Ascending aorta (tissue), 2 donors: ENCODE measurements around the gene STAMBPL1. TPM values are rescaled to one million over a fixed set of nuclear protein-coding genes. Genes with fewer than 3 reads are reported as not detected.

Experiments
- DNase-seq, 2 donors: peaks; one replicate each; pipeline ENCODE4 v3.0.0-alpha.2; 2019; ENCODE audit warnings: low spot score in 2 of 2
- H3K27ac ChIP-seq, 2 donors: fragments of 200-600 bp; sonication (generic); one replicate each; pipeline ENCODE4 v1.5.1; 2016 to 2017; ENCODE audit warnings: mild to moderate bottlenecking in 1 of 2
- H3K27me3 ChIP-seq: fragments of 200-600 bp; sonication (generic); one replicate; pipeline ENCODE4 v1.5.1; 2017
- H3K36me3 ChIP-seq, 2 donors: fragments of 200-600 bp; sonication (generic); one replicate each; pipeline ENCODE4 v1.5.1; 2016
- H3K4me1 ChIP-seq, 2 donors: fragments of 200-600 bp; sonication (generic); one replicate each; pipeline ENCODE4 v1.5.1; 2016 to 2017; ENCODE audit warnings: mild to moderate bottlenecking in 1 of 2
- H3K4me3 ChIP-seq, 2 donors: fragments of 200-600 bp; sonication (generic); one replicate each; pipeline ENCODE4 v1.5.1; 2016 to 2017; ENCODE audit warnings: mild to moderate bottlenecking in 1 of 2
- H3K9me3 ChIP-seq, 2 donors: fragments of 200-600 bp; sonication (generic); one replicate each; pipeline ENCODE4 v1.5.1; 2016
- intact Hi-C: fragments of 100-400 bp; cut with DNase I; formaldehyde crosslinking; loops from one replicate; pipeline ENCODE4 v1.15.1; 2023
- total RNA-seq: library from RNA; depleted of rRNA; stranded (reverse); fragments of >200 nt; gene quantifications from one replicate; pipeline ENCODE4 v1.1.0, GENCODE V29; 2016
- TF ChIP-seq, protein P1 (sequence below), 3 experiments: fragments of 200-600 bp in 2 of 3; fragments of 450-650 bp in 1 of 3; sonication (generic) in 2 of 3; IDR thresholded peaks; one replicate each; pipeline ENCODE4 v1.5.1; 2016 to 2019; ENCODE audit warnings: antibody characterized with exemption in 3 of 3, mild to moderate bottlenecking in 1 of 3, moderate library complexity in 1 of 3

Gene STAMBPL1
- total RNA-seq, 1 donor from 2014 or later, result 37.0 TPM

- no peak overlapping the region for H3K4me3 ChIP-seq
- no peak for DNase-seq
- H3K4me1 ChIP-seq, result no peaks in the 10 kb centered on the region
- no peaks in the 10 kb centered on the region for H3K36me3 ChIP-seq
- H3K27ac ChIP-seq, result no peak overlapping the region
- no peaks in the 10 kb centered on the region for H3K9me3 ChIP-seq
- intact Hi-C loops, result no loop called here
- H3K27me3 ChIP-seq, result no peaks in the 10 kb centered on the region
- TF ChIP-seq, protein P1, sequence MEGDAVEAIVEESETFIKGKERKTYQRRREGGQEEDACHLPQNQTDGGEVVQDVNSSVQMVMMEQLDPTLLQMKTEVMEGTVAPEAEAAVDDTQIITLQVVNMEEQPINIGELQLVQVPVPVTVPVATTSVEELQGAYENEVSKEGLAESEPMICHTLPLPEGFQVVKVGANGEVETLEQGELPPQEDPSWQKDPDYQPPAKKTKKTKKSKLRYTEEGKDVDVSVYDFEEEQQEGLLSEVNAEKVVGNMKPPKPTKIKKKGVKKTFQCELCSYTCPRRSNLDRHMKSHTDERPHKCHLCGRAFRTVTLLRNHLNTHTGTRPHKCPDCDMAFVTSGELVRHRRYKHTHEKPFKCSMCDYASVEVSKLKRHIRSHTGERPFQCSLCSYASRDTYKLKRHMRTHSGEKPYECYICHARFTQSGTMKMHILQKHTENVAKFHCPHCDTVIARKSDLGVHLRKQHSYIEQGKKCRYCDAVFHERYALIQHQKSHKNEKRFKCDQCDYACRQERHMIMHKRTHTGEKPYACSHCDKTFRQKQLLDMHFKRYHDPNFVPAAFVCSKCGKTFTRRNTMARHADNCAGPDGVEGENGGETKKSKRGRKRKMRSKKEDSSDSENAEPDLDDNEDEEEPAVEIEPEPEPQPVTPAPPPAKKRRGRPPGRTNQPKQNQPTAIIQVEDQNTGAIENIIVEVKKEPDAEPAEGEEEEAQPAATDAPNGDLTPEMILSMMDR (IDR thresholded peaks at IDR 0.05), result no peak
Measured at GRCh38 chr10:88850712-88851111, 29.3 kb upstream of the STAMBPL1 start.

- H3K4me3 ChIP-seq, result no peak within 1 kb of the TSS
- intact Hi-C loops, result no loop called here
- DNase-seq, result no peak
- H3K27ac ChIP-seq, result no peak within 1 kb of the TSS
- H3K9me3 ChIP-seq, result no peaks in the 10 kb centered on the region
- no peaks in the 10 kb centered on the region for H3K4me1 ChIP-seq
- H3K27me3 ChIP-seq, result no peaks in the 10 kb centered on the region
- no peaks in the 10 kb centered on the region for H3K36me3 ChIP-seq
- TF ChIP-seq, protein P1 (IDR thresholded peaks at IDR 0.05), result no peak
Measured at GRCh38 chr10:88851706-88852105, 28.3 kb upstream of the STAMBPL1 start, which contains the start of gene ANKRD22. Gene ANKRD22, minus strand, starts transcription at chr10:88851844. Its CDS starts 237 bp downstream, at chr10:88851607.

GRCh38 chr10:88852327-88852726 is 27.7 kb upstream of the STAMBPL1 start:
- TF ChIP-seq, protein P1 (IDR thresholded peaks at IDR 0.05), result no peak
- intact Hi-C loops, result no loop called here
- DNase-seq, result no peak
- Histone ChIP-seq H3K4me1 (no peaks in the 10 kb centered on the region), H3K4me3 (no peak overlapping the region), H3K27me3 (no peaks in the 10 kb centered on the region), H3K9me3 (no peaks in the 10 kb centered on the region), H3K27ac (no peak overlapping the region), H3K36me3 (no peaks in the 10 kb centered on the region)

DNA sequence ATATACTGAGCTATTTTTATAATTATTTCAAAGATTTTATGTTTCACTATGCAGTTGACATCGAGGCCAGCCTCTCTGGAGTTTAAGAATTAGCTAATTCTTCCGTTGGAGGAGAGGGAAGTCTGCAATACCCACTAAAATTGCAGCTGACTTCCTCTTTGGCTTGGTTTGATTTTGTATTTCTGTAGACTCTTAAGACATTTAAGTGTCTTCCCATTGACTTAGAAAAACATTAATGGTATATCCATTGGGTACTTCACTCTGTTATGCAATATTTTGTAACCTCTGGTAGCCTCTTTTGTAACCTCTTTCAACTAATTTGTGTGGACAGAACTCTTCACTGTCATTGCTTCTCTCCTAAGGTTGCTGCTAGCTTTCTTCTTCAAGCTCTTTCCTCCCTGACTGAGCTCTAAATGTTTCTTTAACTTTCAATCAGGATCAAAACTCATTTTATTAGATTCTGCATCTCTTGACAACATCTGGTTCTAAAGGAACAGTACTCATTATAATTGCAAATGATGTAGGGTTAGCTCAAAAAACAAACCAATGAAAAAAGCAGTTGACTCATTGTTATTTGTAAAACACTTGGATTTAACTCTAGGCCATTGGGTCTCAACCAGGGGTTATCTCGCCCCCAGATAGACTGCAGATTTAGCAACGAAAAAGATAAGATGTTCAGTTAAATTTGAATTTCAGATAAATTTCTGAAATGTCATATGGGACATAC is 26.7 kb upstream of the STAMBPL1 start:
- TF ChIP-seq, protein P1 (IDR thresholded peaks at IDR 0.05), result no peak
- no peaks in the 10 kb centered on the region for H3K9me3 ChIP-seq
- no peaks in the 10 kb centered on the region for H3K36me3 ChIP-seq
- H3K27ac ChIP-seq, result no peak overlapping the region
- no peaks in the 10 kb centered on the region for H3K27me3 ChIP-seq
- intact Hi-C loops, result no loop called here
- H3K4me3 ChIP-seq, result no peak overlapping the region
- no peaks in the 10 kb centered on the region for H3K4me1 ChIP-seq
- DNase-seq, result no peak

GRCh38 chr10:88854684-88855083 is 25.4 kb upstream of the STAMBPL1 start:
- Histone ChIP-seq H3K9me3 (no peaks in the 10 kb centered on the region), H3K27ac (no peak overlapping the region), H3K36me3 (no peaks in the 10 kb centered on the region), H3K4me3 (no peak overlapping the region), H3K27me3 (no peaks in the 10 kb centered on the region), H3K4me1 (no peaks in the 10 kb centered on the region)
- TF ChIP-seq, protein P1 (IDR thresholded peaks at IDR 0.05), result no peak
- intact Hi-C loops, result no loop called here
- DNase-seq, result no peak
